A549 (cell line): ENCODE data around the gene PKN3. TPM values are rescaled to one million over a fixed set of nuclear protein-coding genes. Genes with fewer than 3 reads are reported as not detected.
A peak's percentile ranks its signal among the peaks of the same experiment; 100 is the strongest.

Source experiments
- ATAC-seq, 2 experiments: fragments of 200-7000 bp in 1 of 2; fragments of >200 bp in 1 of 2; cut with Nextera tagmentation in 1 of 2; cut with Tn5 transposase in 1 of 2; 3 replicates each; pipeline versions ENCODE4 v1.8.0 to v1.9.1; 2018 to 2020; ENCODE audit warnings: mild to moderate bottlenecking in 1 of 2, moderate library complexity in 1 of 2
- CTCF ChIA-PET: fragments of 300-600 bp; sonication (Branson Sonifier 250); formaldehyde crosslinking; extraction: SDS; loops from one replicate; lab custom pipeline; 2021; ENCODE audit warnings: antibody characterized with exemption, inconsistent platforms; lab: Yijun Ruan, JAX
- POLR2A ChIA-PET: fragments of 350-600 bp; formaldehyde crosslinking; extraction: SDS; loops from one replicate; lab custom pipeline; 2021; ENCODE audit warnings: antibody characterized with exemption, inconsistent platforms; lab: Yijun Ruan, JAX
- DNase-seq, 2 experiments: peaks; one replicate each; pipeline versions ENCODE4 v3.0.0 to v3.0.0-alpha.2; 2011 to 2016; ENCODE audit warnings: low read depth in 1 of 2, low spot score in 1 of 2
- FAIRE-seq: peaks from 2 replicates; lab custom pipeline; 2011; peaks lifted over from hg19 to GRCh38; lab: Jason Lieb, UNC
- H3K27ac ChIP-seq, 2 experiments: fragments of >200 bp; sonication (Bioruptor Twin); formaldehyde crosslinking; 3 replicates each; pipeline ENCODE4 v1.5.1; 2016 to 2017
- H3K4me1 ChIP-seq: fragments of >200 bp; sonication (Bioruptor Twin); formaldehyde crosslinking; 3 replicates; pipeline ENCODE4 v1.6.1; 2016
- H3K4me2 ChIP-seq: fragments of >200 bp; sonication (Bioruptor Twin); formaldehyde crosslinking; 3 replicates; pipeline ENCODE4 v1.6.1; 2016
- H3K4me3 ChIP-seq: fragments of >200 bp; sonication (Bioruptor Twin); formaldehyde crosslinking; 3 replicates; pipeline ENCODE4 v1.5.1; 2016
- H3K9me3 ChIP-seq: fragments of >200 bp; sonication (Bioruptor Twin); formaldehyde crosslinking; 3 replicates; pipeline ENCODE4 v1.6.1; 2016
- CBX8 ChIP-seq: fragments of 200-600 bp; sonication (generic); IDR thresholded peaks from 2 replicates; pipeline ENCODE4 v1.6.1; 2016
- CEBPB ChIP-seq, 2 experiments: fragments of >200 bp in 1 of 2; sonication (Bioruptor Twin) in 1 of 2; formaldehyde crosslinking in 1 of 2; IDR thresholded peaks; 2 replicates each; pipeline ENCODE4 v1.6.1; 2012 to 2016
- EHF ChIP-seq: fragments of 250-450 bp; sonication (Bioruptor Pico); IDR thresholded peaks from 2 replicates; pipeline ENCODE4 v1.5.0; 2020; ENCODE audit warnings: mild to moderate bottlenecking
- EP300 ChIP-seq, 2 experiments: fragments of >200 bp; sonication (Bioruptor Twin); formaldehyde crosslinking; IDR thresholded peaks; 2 replicates in 1 of 2; 3 replicates in 1 of 2; pipeline ENCODE4 v1.6.1; 2016 to 2017
- FOXS1 ChIP-seq: fragments of 250-450 bp; sonication (Bioruptor Pico); IDR thresholded peaks from 2 replicates; pipeline ENCODE4 v1.5.0; 2020; ENCODE audit warnings: mild to moderate bottlenecking, moderate library complexity
- GATA3 ChIP-seq: IDR thresholded peaks from 2 replicates; pipeline ENCODE4 v1.6.1; 2012; ENCODE audit warnings: borderline replicate concordance
- HMGXB4 ChIP-seq: fragments of 250-450 bp; sonication (Bioruptor Pico); IDR thresholded peaks from 2 replicates; pipeline ENCODE4 v1.5.0; 2021; ENCODE audit warnings: mild to moderate bottlenecking, moderate library complexity, borderline replicate concordance
- HOXB13 ChIP-seq: fragments of 250-450 bp; sonication (Bioruptor Pico); IDR thresholded peaks from 2 replicates; pipeline ENCODE4 v1.5.0; 2020; ENCODE audit warnings: low read depth, mild to moderate bottlenecking, moderate library complexity
- JUN ChIP-seq, 2 experiments: fragments of >200 bp; sonication (Bioruptor Twin); formaldehyde crosslinking; IDR thresholded peaks; 2 replicates in 1 of 2; 3 replicates in 1 of 2; pipeline ENCODE4 v1.6.1; 2016 to 2017
- MAFK ChIP-seq: fragments of 450-650 bp; IDR thresholded peaks from 2 replicates; pipeline ENCODE4 v1.6.1; 2014; ENCODE audit not compliant: partially characterized antibody
- MAX ChIP-seq: IDR thresholded peaks from 2 replicates; pipeline ENCODE4 v1.6.1; 2012
- MYC ChIP-seq: IDR thresholded peaks from 2 replicates; pipeline ENCODE4 v1.6.1; 2012; ENCODE audit warnings: mild to moderate bottlenecking, inconsistent platforms, low read length, improper control_type of control experiment, borderline replicate concordance
- NFE2L2 ChIP-seq: fragments of 150-350 bp; conservative IDR thresholded peaks from 2 replicates; pipeline ENCODE4 v1.6.1; 2014; ENCODE audit warnings: low read length
- NR3C1 ChIP-seq: fragments of >200 bp; sonication (Bioruptor Twin); formaldehyde crosslinking; IDR thresholded peaks from 3 replicates; pipeline ENCODE4 v1.6.1; 2017
- PHF8 ChIP-seq: fragments of 200-600 bp; sonication (generic); IDR thresholded peaks from 2 replicates; pipeline ENCODE4 v1.6.1; 2016; ENCODE audit warnings: low read depth, mild to moderate bottlenecking, antibody characterized with exemption, moderate library complexity, borderline replicate concordance
- POLR2AphosphoS2 ChIP-seq: conservative IDR thresholded peaks from 2 replicates; pipeline ENCODE4 v1.6.1; 2012; ENCODE audit warnings: low read length, improper control_type of control experiment, inconsistent platforms
- RARB ChIP-seq: fragments of 250-450 bp; sonication (Bioruptor Pico); IDR thresholded peaks from 2 replicates; pipeline ENCODE4 v1.8.0; 2021; ENCODE audit warnings: mild to moderate bottlenecking, moderate library complexity
- RNF2 ChIP-seq: fragments of 200-600 bp; sonication (generic); IDR thresholded peaks from 2 replicates; pipeline ENCODE4 v1.6.1; 2016; ENCODE audit warnings: low read depth, mild to moderate bottlenecking, antibody characterized with exemption, moderate library complexity, borderline replicate concordance
- SMC3 ChIP-seq: fragments of >200 bp; sonication (Bioruptor Twin); formaldehyde crosslinking; IDR thresholded peaks from 3 replicates; pipeline ENCODE4 v1.6.1; 2018; ENCODE audit warnings: inconsistent platforms
- SREBF2 ChIP-seq: fragments of 450-650 bp; IDR thresholded peaks from 2 replicates; pipeline ENCODE4 v1.6.1; 2014; ENCODE audit warnings: mild to moderate bottlenecking, moderate library complexity
- TFCP2L1 ChIP-seq: fragments of 250-450 bp; sonication (Bioruptor Pico); IDR thresholded peaks from 2 replicates; pipeline ENCODE4 v1.5.0; 2021; ENCODE audit warnings: mild to moderate bottlenecking
- TP53 ChIP-seq: fragments of 250-450 bp; sonication (Bioruptor Pico); IDR thresholded peaks from 2 replicates; pipeline ENCODE4 v1.5.0; 2021; ENCODE audit warnings: mild to moderate bottlenecking, moderate library complexity
- ZC3H11A ChIP-seq: fragments of 450-650 bp; IDR thresholded peaks from 2 replicates; pipeline ENCODE4 v1.6.1; 2014; ENCODE audit warnings: antibody characterized with exemption, mild to moderate bottlenecking
- WGBS: methylation state at CpG from one replicate; pipeline ENCODE4 v1.1.6; 2017; ENCODE audit errors: missing lambda C conversion rate; 5-methylcytosine and 5-hydroxymethylcytosine counted together
- polyA plus RNA-seq, 4 experiments: library from polyadenylated mRNA; depleted of rRNA in 3 of 4; stranded (reverse); fragments of >200 nt; fragmentation: RNase III in 1 of 4; extraction: RNeasy Plus Mini Kit Qiagen cat#74134 plus additional on column Dnase treatment in 1 of 4; gene quantifications; 2 replicates in 3 of 4; 3 replicates in 1 of 4; pipeline ENCODE4 v1.2.3, GENCODE V29; 2011 to 2017

The PKN3 gene
- polyA plus RNA-seq, 2 of the 4 experiments (the other 2 are of a cell fraction): 9.0 to 14.1 TPM

GRCh38 chr9:128704356-128704670 lies 2.0 kb downstream of the PKN3 start:
- DNase-seq: no peak
- peaks cover 9% of the 10 kb centered on the region; the same call in 2 of the 3 replicates for H3K4me1 ChIP-seq
- H3K27ac ChIP-seq: peak overlapping the region in 1 of 2 experiments; percentile 100; a peak in 2 of 6 replicates
- FAIRE-seq: no peak
- TF ChIP-seq NFE2L2 (no peak), TP53 (CRISPR knock-in tag) (no peak), GATA3 (no peak), SREBF2 (no peak), MAFK (no peak), RARB (no peak), TFCP2L1 (CRISPR knock-in tag) (no peak)
- POLR2A ChIA-PET: no interaction called here
- H3K4me3 ChIP-seq: no peak overlapping the region
- no peaks in the 10 kb centered on the region for H3K9me3 ChIP-seq
- CTCF ChIA-PET: interaction anchor here (0.5 to 4.4 kb wide), 10 partner anchors 11 to 223 kb away, joined by 3 to 14 read pairs (median 6); partner anchors contain the start of gene ENDOG
- no peak overlapping the region for H3K4me2 ChIP-seq
- no peak for ATAC-seq
- 95% methylated on average over 5 of the region's 5 CpGs for WGBS

- ATAC-seq: no peak
- WGBS: 95% methylated on average over 23 of the region's 36 CpGs
- FAIRE-seq: no peak
- ChIA-PET POLR2A (interaction anchor here (0.6 kb wide), 2 partner anchors 19 to 57 kb away, joined by 3 to 5 read pairs; no protein-coding TSS in a partner anchor), CTCF (interaction anchor here (1.0 to 4.4 kb wide), 9 partner anchors 8 to 222 kb away, joined by 3 to 14 read pairs (median 7); partner anchors contain the start of gene ENDOG)
- H3K4me1 ChIP-seq: peaks cover 9% of the 10 kb centered on the region; the same call in 2 of the 3 replicates
- no peak overlapping the region for H3K4me3 ChIP-seq
- no peak overlapping the region for H3K27ac ChIP-seq
- H3K9me3 ChIP-seq: no peaks in the 10 kb centered on the region
- no peak for DNase-seq
- H3K4me2 ChIP-seq: no peak overlapping the region
- TF ChIP-seq RNF2 (no peak), ZC3H11A (no peak), MAX (no peak), MYC (no peak), HMGXB4 (CRISPR knock-in tag) (no peak), NR3C1 (no peak), EHF (CRISPR knock-in tag) (no peak), EP300 (IDR thresholded peaks at IDR 0.05) (no peak), GATA3 (no peak), HOXB13 (CRISPR knock-in tag) (no peak), PHF8 (no peak), SMC3 (no peak), POLR2AphosphoS2 (no peak), CEBPB (IDR thresholded peaks at IDR 0.05) (no peak), CBX8 (no peak)
Measured at GRCh38 chr9:128705051-128705965, 3.0 kb downstream of the PKN3 start.

GRCh38 chr9:128706045-128706444 lies 3.7 kb downstream of the PKN3 start:
- WGBS: 100% methylated on average over 1 of the region's 1 CpG
- CTCF ChIA-PET: interaction anchor here (1.0 to 4.4 kb wide), 10 partner anchors 9 to 222 kb away, joined by 3 to 14 read pairs (median 5); partner anchors contain the start of gene ENDOG
- Histone ChIP-seq H3K9me3 (no peaks in the 10 kb centered on the region), H3K27ac (no peak overlapping the region), H3K4me2 (no peak overlapping the region), H3K4me1 (peaks cover 9% of the 10 kb centered on the region; the same call in 2 of the 3 replicates), H3K4me3 (no peak overlapping the region)
- POLR2A ChIA-PET: no interaction called here
- TF ChIP-seq FOXS1 (no peak), JUN (IDR thresholded peaks at IDR 0.05) (no peak)
- DNase-seq: no peak
- no peak for FAIRE-seq
- ATAC-seq: no peak
